Measurements from ENCODE around the gene EGFR.

GRCh38 chr7:55179931-55180682, 161.3 kb downstream of the EGFR start:
- TF ChIP-seq CTCF (IDR thresholded peaks at IDR 0.05) = no peak
- no peak for TF ChIP-seq EP300 (IDR thresholded peaks at IDR 0.05)
- no peak for TF ChIP-seq POLR2A (IDR thresholded peaks at IDR 0.05)
